DMS114 treated with DMSO at 0.1 percent for 48 hours (cell line): ENCODE measurements around the gene CRACR2B.

Experiments
- DNase-seq: peaks from one replicate; lab custom pipeline; 2025; ENCODE audit not compliant: unreplicated experiment; lab: John Stamatoyannopoulos, UW

Gene CRACR2B

GRCh38 chr11:794766-795633 lies 32.7 kb upstream of the CRACR2B start:
- DNase-seq = no peak

DNA sequence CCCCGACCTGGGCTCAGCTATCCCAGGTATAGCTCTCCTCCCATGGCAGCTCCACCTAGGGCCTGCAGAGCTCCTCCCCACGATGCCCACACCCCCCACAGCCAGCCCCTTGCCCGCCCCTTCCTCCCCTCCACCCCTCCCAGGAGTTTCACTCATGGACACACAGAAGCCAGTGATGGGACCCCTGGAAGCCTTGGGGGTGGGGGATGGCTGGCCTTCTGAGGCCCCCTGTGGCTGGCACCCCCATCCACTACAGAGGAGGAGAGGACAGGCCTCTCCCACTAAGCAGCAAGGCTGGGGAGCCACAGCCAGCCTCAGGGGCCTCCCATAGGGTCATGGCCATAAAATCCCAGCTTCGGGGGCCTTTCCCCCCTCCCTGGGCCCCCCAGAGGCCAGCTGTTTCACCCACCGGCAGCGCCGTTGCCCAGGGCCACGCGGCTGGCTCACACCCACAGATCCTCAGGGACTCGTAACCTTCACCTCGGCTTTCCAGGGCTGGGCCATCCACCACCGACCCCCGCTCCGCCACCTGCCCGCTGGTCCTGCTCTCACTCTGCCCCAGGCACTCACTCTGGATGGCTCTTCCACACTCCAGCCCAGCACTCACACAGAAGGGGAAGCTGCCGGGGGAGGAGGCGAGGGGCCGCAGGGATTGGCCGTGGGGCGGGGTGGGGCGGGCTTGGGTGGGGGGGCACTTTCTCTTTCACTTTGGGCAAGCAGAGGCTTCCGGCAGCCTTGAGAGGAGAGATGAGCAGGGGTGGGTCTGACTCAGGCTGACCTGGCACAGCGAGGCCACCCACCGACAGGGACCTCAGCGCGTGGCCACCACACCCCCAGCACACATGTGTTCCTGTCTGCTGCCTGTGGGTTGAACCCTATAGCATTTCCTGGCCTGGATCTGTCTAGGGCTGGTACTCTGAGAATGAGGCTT lies 31.8 kb upstream of the CRACR2B start:
- no peak for DNase-seq

DNA sequence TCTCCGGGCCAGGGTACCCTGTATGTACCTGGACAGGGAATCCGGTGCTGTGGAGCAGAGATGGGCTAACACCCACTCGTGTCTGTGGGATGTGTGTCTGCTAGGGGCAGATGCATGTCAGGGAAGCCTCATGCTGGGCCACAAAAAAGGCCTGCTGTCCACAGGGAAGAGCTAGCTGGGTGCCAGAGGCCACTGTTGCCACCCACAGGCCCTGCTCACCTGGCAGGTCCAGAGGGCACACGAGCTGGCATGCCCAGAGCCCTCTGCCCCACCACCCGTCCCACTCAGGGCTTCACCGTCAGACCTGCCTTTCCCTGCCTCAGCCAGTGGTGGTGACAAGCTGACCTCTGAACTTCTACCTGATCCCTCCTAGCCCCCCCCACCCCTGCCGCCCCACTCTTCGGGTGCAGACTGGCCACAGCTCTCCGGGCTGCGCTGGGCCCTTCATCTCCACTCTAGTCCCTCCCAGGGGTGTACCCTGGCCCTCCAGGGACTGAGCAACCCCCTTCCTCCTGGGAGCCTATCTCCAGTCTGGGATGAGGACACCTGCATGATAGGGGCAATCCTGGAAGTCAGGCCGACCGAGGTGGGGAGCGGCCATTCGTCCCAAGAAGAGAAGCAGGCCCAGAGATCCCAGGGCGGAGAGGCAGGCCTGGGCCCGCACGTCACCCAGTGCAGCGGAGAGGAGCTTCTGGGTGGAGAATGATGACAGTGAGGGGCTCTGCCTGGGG lies 31.0 kb upstream of the CRACR2B start:
- no peak for DNase-seq

DNA sequence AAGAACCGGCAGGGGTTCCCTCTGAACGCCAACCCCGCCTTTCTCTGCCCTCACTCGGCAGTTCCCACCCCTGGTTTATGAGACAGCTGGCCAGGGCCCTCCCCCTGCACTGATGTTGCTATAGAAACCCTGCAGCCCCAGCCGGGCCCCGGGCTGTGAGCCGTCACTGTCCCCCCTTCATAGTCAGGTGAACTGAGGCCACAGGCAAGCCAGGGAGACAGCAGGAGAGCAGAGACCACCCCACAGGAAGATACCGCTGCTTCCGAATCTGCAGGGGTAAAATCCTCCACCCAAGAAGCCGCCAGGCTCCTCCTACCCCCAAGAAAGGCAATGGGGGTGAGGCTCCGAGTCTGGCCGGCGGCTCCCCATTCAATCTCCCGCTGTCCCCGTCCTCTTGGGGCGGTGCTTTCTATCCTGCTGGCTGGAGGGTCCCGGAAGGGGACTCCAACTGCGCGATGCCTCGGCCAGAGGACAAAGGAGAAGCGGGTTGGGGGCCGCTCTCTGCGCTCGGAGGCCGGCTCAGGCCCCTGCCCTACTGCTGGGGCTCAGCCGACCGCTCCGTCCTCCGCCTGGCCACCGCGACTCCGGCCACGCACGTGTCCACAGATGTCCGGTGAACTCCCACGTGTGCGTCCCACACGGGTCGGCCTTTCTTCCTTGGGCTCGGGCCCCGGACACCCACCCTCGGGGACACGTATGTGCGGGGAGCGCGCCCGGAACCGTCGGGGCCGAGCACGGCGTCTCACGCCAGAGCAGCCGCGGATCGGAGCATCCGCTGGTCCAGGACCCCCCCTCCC lies 30.2 kb upstream of the CRACR2B start:
- peak; percentile 49 for DNase-seq

DNA sequence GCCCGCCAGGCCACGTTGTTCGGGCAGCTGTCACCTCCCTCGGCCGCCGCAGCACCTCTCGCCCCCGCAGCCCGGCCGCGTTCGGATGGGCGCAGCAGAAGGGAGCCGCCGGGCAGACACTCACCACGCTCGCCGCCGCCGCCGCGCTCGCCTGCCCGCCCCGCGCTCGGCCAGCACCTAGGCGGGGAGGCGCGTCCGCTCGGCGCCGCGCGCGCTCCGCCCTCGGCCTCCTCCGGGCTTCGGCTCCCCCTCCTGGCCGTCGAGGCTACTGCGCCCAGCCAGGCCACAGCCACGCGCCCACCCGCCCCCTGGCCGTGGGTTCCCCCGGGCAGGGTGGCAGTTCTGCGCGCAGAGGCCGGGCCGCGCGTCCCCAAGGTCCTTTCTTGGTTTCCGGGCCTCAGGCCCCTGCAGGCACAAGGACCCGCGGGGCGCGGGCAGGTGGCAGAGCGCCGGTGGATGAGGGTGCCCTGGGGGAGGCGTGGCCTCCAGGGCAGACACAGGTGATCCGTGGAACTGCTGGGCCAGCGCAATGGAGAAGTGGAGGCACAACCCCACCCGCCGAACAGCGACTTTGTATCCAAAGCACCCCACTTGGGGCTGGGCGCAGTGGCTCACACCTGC lies 29.5 kb upstream of the CRACR2B start, which contains the start of gene SLC25A22:
Gene SLC25A22, minus strand, starts transcription at position 189 of the 621 bp plus-strand sequence. CDS start 3,275 bp downstream, outside the sequence.
- no peak for DNase-seq

GRCh38 chr11:799641-800316 lies 27.9 kb upstream of the CRACR2B start:
- DNase-seq = no peak

DNA sequence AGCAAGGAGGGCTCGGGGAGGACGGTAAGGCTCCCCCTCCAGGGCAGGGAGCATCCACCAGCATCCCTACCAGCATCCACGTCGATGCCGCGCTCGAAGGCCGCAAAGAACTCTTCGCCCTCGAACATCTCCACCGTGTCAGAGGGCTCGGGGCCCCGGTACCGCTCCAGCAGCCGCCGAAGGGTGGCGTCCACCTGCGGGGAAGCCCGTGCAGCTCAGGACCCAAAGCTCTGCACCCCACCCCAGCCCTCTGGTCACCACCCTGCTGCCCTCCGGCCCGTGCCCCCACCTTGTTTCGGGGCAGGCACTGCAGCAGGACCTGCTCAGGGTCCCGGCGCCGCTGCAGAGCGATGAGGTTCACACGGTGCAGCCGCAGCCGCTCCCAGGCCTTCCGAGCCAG lies 27.2 kb upstream of the CRACR2B start:
- no peak for DNase-seq

DNA sequence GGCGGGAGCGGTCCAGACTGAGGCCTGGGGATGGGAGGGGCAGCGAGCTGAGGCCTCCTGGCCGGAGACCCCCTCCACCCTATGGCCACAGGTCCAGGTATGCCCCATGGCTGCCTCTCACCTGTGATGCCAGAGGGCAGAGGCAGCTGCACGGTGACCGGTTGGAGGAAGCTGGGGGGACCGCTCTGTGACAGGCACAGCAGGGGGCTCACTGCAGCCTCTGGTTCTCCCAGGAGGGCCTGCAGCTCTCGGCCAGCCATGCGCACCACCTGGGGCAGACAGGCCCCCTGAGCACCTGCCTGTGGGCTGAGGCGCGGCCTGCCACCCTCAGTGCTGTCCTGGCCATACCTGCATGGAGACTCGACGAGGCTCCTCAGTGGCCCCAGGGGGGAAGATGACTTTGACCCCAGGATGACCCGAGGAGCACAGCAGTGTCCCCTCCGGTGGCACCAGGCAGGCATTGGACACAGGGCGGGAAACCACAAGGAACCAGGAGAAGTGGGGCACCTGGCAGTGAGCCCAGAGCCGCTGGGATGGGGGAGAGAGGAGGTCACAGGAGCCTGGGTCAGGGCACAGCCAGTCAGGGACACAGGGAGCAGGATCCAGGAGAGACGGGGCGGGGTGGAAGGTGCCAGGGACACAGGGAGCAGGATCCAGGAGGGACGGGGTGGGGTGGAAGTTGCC lies 26.5 kb upstream of the CRACR2B start:
- no peak for DNase-seq

DNA sequence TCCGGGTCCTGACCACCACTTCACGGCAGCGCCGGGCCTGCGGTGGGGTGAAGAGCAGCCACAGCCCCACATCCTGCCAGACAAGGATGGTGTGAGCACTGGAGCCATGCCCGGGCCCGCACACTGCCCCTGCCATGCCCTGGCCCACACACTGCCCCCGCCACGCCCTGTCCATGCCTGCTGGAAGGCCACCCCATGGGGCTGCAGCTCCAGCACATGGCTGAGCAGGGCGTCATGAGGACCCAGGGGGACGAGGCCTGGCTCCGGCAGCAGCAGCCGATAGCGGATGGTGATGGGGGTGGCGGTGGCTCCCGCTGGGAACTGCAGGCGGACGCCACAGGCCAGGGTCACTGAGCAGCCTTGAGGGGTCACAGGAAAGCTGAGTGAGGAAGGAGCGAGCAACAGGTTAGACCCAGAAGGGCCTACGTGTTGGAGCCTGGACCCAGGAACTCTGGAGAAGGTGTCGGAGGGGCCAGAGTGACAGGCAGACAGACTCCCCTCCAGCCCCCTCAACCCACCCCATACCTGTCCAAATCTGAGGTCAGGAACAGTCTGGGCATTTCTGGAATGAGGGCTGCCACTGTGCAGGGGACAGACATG lies 25.6 kb upstream of the CRACR2B start:
- no peak for DNase-seq

DNA sequence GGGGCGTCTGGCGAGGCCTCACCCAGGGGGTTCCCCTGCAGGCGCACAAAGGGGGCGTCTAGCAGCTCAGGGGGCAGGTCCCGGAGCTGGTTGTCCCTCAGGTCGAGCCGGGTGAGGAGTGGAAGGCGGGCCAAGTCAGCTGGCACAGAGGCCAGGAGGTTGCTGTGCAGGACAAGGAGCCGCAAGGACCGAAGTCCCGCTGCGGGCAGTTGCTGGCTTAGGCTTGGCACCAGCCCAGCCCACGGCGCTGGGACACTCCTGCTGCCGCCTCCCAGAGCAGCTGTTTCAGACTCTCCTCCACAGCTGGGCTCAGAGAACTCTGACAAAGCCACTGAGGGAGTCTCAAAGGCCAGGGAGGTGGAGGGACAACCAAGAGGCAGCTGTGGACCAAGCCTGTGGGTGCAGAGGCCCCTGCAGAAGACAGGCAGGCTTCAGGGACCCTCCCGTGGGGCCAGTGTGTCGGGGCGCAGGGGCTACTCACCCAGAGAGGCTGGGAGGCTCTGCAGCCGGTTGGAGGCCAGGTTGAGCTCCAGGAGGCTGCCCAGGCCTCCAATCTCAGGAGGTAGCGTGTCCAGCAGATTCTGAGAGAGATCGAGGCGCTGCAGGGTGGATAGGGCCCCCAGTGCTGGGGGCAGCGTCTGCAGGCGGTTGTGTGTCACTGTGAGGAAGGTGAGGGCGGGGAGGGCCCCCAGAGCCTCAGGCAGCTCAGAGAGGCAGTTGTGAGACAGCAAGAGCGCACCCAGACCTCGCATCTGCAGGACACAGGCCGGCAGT lies 24.8 kb upstream of the CRACR2B start:
- DNase-seq = no peak

DNA sequence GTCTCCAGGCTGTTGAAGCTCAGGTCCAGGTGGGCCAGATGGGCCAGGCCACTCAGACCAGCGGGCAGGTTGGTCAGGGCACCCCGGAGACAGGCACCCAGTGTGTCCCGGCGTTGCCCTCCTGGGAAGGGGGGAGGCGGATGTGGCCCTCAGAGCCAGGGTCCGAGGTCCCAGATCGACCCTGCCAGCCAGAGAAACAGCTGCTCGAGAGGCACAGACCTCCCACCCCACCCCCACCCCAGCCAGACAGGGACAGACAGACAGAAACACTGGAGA lies 24.3 kb upstream of the CRACR2B start:
- no peak for DNase-seq

DNA sequence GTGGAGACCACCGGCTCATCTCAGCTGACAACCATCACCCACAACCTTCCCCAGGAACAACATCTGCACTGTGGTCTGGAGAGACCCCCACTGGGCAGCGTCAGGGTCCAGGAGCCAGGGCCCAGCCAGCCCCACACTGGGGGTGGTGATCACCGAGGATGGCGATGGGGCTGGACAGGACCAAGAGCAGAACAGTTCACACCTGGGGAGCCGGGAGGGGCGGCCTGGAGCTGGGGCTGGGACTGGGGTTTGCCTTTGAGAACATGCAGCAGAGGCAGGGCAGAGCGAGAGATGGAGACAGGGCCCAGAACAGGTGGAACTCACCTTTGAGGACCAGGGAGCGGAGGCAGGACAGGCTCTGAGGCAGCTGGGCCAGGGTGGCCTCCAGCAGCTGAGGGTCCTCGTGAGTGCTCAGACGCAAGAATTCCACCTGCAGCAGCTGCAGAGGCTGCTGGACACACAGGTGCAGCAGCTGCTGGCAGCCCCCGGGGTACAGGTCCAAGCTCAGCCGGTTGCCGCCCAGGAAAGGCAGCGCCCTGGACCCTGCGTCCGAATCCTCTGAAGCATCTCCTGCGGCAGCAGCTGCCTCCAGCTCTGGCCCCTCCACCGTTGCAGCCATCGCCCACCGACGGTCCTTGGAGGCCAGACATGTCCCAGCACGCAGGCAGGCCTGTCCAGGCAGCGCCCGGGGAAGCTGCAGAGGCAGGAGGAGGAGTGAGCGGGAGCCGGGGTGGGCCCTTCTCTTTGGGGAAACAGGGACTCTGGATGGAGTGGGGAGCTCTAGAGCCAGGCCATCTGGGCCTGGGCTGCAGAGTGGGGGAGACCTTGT lies 23.7 kb upstream of the CRACR2B start:
- no peak for DNase-seq

DNA sequence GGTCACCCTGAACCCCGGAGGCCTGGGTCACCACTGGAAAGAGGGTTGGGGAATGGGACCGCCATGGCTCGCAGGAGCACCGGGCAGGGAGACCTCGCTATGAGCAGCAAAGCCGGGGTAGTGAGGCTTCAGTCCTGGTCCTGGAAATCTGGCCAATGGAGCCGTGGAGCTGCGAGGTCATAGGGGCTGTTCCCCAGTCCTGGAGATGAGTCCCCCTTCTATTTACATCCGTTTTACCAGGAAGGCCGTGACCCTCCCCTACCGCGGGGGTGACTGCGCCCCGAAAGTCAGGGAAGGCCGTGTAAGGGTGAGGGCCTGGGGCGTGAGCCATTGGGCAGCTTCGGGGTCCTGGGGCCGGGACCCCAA lies 23.1 kb upstream of the CRACR2B start:
- DNase-seq = no peak

GRCh38 chr11:808427-809286 lies 19.1 kb upstream of the CRACR2B start:
- no peak for DNase-seq

DNA sequence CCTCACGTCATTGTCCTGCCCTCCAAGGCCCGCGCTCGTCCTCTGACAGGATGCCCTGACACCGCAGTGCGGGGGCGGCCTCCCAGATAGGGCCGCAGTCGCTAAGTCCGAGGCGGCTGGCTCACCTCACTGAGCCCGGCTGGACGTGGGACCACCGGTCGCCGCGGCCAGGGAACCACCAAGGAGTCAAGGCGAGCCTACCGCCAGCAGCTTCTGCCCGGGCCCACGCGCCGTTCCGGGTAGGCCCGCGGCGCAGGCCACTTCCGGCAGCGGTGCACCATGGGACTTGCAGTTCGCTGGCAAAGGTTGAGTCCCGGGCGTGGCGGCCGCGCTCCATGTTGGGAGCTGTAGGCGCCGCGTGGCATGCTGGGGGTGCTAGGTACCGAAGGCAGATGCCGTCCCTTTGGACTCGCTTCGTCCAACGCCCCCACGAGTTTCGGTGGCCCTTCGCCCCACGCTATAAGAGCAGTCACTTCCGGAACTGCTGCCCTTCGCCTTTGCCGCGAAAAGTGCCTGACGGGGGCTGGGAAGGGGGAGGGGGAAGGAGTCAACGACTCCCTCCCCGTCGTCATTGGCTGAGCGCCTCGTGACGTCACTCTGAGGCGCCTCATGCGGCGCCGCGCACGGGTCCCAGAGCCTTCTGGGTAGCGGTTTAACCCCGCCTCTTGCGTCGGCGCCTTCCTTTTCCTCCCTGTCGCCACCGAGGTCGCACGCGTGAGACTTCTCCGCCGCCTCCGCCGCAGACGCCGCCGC lies 18.3 kb upstream of the CRACR2B start, which contains the start of gene RPLP2:
Gene RPLP2, plus strand, starts transcription at position 681 of the 753 bp plus-strand sequence. CDS start 268 bp downstream, outside the sequence.
- peak; percentile 86 for DNase-seq
